GM12875 (cell line): ENCODE results near the gene C3orf70.

Experiments
- H3K4me3 ChIP-seq: one replicate; pipeline ENCODE4 v1.5.1; 2011; ENCODE audit warnings: low read depth, low read length, control low read depth
- CTCF ChIP-seq: IDR thresholded peaks from 2 replicates; pipeline ENCODE4 v1.5.1; 2011; ENCODE audit warnings: low read depth, mild to moderate bottlenecking, control low read depth, inconsistent platforms, low read length, moderate library complexity, borderline replicate concordance; ENCODE audit not compliant: insufficient read depth

Gene C3orf70

GRCh38 chr3:185041540-185041939 lies 111.3 kb downstream of the C3orf70 start:
- no peak for TF ChIP-seq CTCF

GRCh38 chr3:185040425-185040824 lies 112.4 kb downstream of the C3orf70 start:
- no peak for TF ChIP-seq CTCF
- H3K4me3 ChIP-seq: no peak overlapping the region

More at GRCh38 chr3:185041540-185041939, 111.3 kb downstream of the C3orf70 start:
- no peak overlapping the region for H3K4me3 ChIP-seq

- no peak overlapping the region for H3K4me3 ChIP-seq
- TF ChIP-seq CTCF: no peak
Measured at GRCh38 chr3:185037801-185038200, 115.1 kb downstream of the C3orf70 start.

- H3K4me3 ChIP-seq: no peak overlapping the region
- TF ChIP-seq CTCF: no peak
Measured at GRCh38 chr3:185030951-185031350, 121.9 kb downstream of the C3orf70 start.

- TF ChIP-seq CTCF: no peak
- no peak overlapping the region for H3K4me3 ChIP-seq
Measured at GRCh38 chr3:185030399-185030798, 122.5 kb downstream of the C3orf70 start.

- H3K4me3 ChIP-seq: no peak overlapping the region
- TF ChIP-seq CTCF: no peak
Measured at GRCh38 chr3:185029086-185029485, 123.8 kb downstream of the C3orf70 start.

GRCh38 chr3:185028121-185028520 lies 124.7 kb downstream of the C3orf70 start:
- TF ChIP-seq CTCF: no peak
- H3K4me3 ChIP-seq: no peak overlapping the region
